Esophagus muscularis mucosa (tissue), 4 donors: Measurements from ENCODE around the gene PLOD2. TPM values are rescaled to one million over a fixed set of nuclear protein-coding genes. Genes with fewer than 3 reads are reported as not detected.
A peak's percentile ranks its signal among the peaks of the same experiment; 100 is the strongest.

Experiments used
- DNase-seq: peaks from one replicate; pipeline ENCODE4 v3.0.0-alpha.2; 2017; ENCODE audit errors: extremely low spot score
- H3K27ac ChIP-seq, 4 donors: fragments of 200-600 bp; sonication (generic); replicated peaks in 1 of 4; 1 replicate in 3 of 4; 2 replicates in 1 of 4; pipeline ENCODE4 v1.5.1; 2016 to 2019; ENCODE audit warnings: mild to moderate bottlenecking in 1 of 4
- H3K27me3 ChIP-seq, 4 donors: fragments of 200-600 bp; sonication (generic); one replicate each; pipeline versions ENCODE4 v1.5.1 to v1.6.0; 2016 to 2019
- H3K36me3 ChIP-seq, 4 donors: fragments of 200-600 bp; sonication (generic); one replicate each; pipeline ENCODE4 v1.5.1; 2016 to 2019
- H3K4me1 ChIP-seq, 4 donors: fragments of 200-600 bp; sonication (generic); one replicate each; pipeline ENCODE4 v1.5.1; 2016 to 2019
- H3K4me3 ChIP-seq, 4 donors: fragments of 200-600 bp; sonication (generic); 1 replicate in 2 of 4; 2 replicates in 2 of 4; pipeline ENCODE4 v1.5.1; 2016 to 2019; ENCODE audit warnings: mild to moderate bottlenecking in 4 of 4, moderate library complexity in 1 of 4
- H3K9me3 ChIP-seq, 4 donors: fragments of 200-600 bp; sonication (generic); 1 replicate in 3 of 4; 2 replicates in 1 of 4; pipeline ENCODE4 v1.5.1; 2016 to 2019
- EP300 ChIP-seq: sonication (generic); formaldehyde crosslinking; IDR thresholded peaks from one replicate; pipeline ENCODE4 v1.6.1; 2017; ENCODE audit warnings: antibody characterized with exemption
- POLR2A ChIP-seq: fragments of 450-650 bp; IDR thresholded peaks from one replicate; pipeline ENCODE4 v1.6.1; 2017; ENCODE audit warnings: antibody characterized with exemption, moderate library complexity, mild to moderate bottlenecking, low read depth
- POLR2AphosphoS5 ChIP-seq, 2 donors: sonication (generic); formaldehyde crosslinking; IDR thresholded peaks; one replicate each; pipeline ENCODE4 v1.6.1; 2017; ENCODE audit warnings: antibody characterized with exemption in 2 of 2
- whole genome bisulfite sequencing: methylation state at CpG from one replicate; pipeline ENCODE4 v1.1.5; 2018; 5-methylcytosine and 5-hydroxymethylcytosine counted together
- intact Hi-C: fragments of 100-400 bp; cut with DNase I; formaldehyde crosslinking; loops from one replicate; pipeline ENCODE4 v1.15.1; 2023
- total RNA-seq, 4 donors: library from RNA; depleted of rRNA; stranded (reverse); fragments of >200 nt; gene quantifications; one replicate each; pipeline versions ENCODE4 v1.1.0 to v1.2.1, GENCODE V29; 2016
- TF ChIP-seq, protein P1 (sequence below), 3 experiments: fragments of 200-600 bp in 2 of 3; fragments of 450-650 bp in 1 of 3; sonication (generic) in 2 of 3; IDR thresholded peaks; one replicate each; pipeline ENCODE4 v1.5.1; 2017 to 2019; ENCODE audit warnings: antibody characterized with exemption in 3 of 3, mild to moderate bottlenecking in 2 of 3, moderate library complexity in 1 of 3

The PLOD2 gene
- total RNA-seq, 4 donors from 2014 or later: 48.2 to 84.7 (median 54.9) TPM

DNA sequence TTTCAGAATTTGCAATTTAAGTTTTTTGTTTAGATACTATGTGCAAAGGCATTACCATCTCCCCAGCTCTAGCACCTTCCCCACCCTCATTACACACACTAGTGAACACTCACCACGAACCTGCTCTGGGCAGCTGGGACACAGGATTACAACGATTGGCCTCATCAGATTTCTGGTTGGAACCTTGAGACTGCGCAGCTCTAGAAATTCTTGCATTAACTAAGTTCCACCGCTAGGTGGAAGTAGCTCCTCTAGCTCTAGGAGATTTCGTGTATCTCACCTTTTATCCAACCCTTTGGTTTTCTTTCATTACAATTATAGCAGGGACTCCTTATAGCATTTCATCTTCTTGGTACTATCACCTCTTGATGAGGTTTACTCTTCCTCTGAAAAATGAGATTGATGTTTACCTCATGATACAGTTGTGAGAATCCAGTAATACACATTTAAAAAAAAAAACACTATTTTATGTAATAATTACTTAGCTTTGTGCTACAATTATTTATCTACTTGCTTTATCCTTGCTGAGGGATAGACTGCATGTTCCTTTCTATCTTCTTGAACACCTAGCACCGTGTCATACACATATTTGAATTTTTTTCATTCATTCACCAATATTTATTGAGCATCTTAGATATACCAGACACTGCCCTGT, 28.7 kb upstream of the PLOD2 start:
- intact Hi-C loops: loop anchor here (10.0 kb wide), 1 partner anchor 415 kb away; no protein-coding TSS in a partner anchor
- no peak for DNase-seq
- H3K27ac ChIP-seq: no peak overlapping the region
- no peak for TF ChIP-seq POLR2AphosphoS5 (IDR thresholded peaks at IDR 0.05)
- TF ChIP-seq, protein P1, sequence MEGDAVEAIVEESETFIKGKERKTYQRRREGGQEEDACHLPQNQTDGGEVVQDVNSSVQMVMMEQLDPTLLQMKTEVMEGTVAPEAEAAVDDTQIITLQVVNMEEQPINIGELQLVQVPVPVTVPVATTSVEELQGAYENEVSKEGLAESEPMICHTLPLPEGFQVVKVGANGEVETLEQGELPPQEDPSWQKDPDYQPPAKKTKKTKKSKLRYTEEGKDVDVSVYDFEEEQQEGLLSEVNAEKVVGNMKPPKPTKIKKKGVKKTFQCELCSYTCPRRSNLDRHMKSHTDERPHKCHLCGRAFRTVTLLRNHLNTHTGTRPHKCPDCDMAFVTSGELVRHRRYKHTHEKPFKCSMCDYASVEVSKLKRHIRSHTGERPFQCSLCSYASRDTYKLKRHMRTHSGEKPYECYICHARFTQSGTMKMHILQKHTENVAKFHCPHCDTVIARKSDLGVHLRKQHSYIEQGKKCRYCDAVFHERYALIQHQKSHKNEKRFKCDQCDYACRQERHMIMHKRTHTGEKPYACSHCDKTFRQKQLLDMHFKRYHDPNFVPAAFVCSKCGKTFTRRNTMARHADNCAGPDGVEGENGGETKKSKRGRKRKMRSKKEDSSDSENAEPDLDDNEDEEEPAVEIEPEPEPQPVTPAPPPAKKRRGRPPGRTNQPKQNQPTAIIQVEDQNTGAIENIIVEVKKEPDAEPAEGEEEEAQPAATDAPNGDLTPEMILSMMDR (IDR thresholded peaks at IDR 0.05): peak; percentile 67 to 78 (median 68)
- no peaks in the 10 kb centered on the region for H3K27me3 ChIP-seq
- H3K9me3 ChIP-seq: no peaks in the 10 kb centered on the region
- peaks cover 0 to 15% (median 14%) of the 10 kb centered on the region in 4 donors for H3K4me1 ChIP-seq
- H3K4me3 ChIP-seq: no peak overlapping the region
- 9% methylated on average over 6 of the region's 6 CpGs for WGBS
- H3K36me3 ChIP-seq: peaks cover 0 to 19% (median 9%) of the 10 kb centered on the region in 4 donors

DNA sequence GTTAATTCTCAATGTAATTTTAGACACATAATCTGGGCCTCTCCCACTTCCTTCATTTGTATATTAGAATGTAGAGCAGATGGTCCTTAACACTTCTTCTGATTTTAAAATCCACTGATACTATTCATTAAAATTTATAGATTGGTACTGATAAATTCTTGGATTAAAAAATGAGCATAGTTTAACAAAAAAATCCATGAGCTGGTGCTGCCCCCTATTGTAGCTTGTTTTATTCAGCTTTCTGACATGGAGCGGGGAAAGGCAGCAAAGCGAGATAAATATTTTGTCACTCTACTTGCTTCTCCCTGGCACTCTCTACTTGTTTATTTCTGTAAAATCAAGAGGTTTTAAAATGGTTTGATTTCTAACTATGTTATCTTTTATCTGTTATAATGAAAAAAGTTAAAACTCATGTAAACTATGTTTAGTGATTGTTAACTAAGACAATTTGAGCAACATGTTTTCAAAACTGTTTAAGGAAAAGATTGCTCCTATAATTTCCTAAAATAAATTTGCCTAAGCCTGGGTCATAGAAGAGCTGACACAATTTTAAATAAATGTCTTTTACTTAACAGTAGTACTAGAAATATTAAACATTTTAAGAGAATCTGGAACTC, 26.5 kb upstream of the PLOD2 start:
- H3K9me3 ChIP-seq: no peaks in the 10 kb centered on the region
- H3K4me3 ChIP-seq: no peak overlapping the region
- intact Hi-C loops: loop anchor here (1.0 to 10.0 kb wide), 2 partner anchors 123 to 413 kb away; no protein-coding TSS in a partner anchor
- H3K36me3 ChIP-seq: peaks cover 0 to 4% (median 2%) of the 10 kb centered on the region in 4 donors
- WGBS: 31% methylated on average over 2 of the region's 2 CpGs
- peaks cover 0 to 17% (median 15%) of the 10 kb centered on the region in 4 donors for H3K4me1 ChIP-seq
- TF ChIP-seq POLR2A: no peak
- TF ChIP-seq POLR2AphosphoS5 (IDR thresholded peaks at IDR 0.05): no peak
- TF ChIP-seq, protein P1 (IDR thresholded peaks at IDR 0.05): peak; percentile 59 to 63 (median 61)
- no peak for TF ChIP-seq EP300
- H3K27me3 ChIP-seq: no peaks in the 10 kb centered on the region
- no peak overlapping the region for H3K27ac ChIP-seq
- DNase-seq: no peak

DNA sequence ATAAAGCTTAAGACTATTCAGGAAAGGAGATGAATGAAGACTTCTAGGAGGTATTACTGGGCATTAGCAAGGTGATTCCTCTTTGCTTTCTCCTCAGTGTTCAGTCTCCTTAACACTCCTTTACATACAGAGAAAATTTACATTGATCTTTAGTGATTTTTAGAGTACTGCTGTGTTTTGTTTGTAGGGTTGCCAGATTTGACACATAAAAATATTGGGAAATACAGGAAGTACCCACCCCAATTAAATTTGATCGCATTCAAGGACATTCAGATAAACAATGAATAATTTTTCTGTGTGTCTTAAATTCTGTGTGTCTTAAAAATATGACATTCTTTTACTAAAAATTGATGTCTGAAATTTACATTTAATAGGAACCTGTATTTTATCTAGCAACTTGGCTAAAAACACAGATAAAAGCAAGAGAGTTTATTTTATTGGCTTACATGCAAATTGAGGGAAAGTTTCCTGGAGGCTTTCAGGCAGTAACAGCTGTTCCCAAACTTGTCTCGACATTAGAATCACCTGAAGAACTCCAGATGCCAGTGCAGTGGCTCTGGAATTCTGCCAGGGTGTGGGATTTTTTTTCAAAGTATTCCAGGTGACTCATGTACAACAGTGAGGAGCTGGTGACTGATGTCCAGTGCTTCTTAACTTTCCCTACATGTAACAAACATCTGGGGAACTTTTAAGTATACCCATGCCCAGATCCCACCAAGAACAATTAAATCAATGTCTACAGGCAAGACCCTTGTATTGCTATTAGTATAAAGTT, 23.4 kb upstream of the PLOD2 start:
- Histone ChIP-seq H3K36me3 (peaks cover 0 to 4% (median 0%) of the 10 kb centered on the region in 4 donors), H3K4me1 (peaks cover 0 to 10% (median 5%) of the 10 kb centered on the region in 4 donors), H3K27me3 (no peaks in the 10 kb centered on the region), H3K9me3 (no peaks in the 10 kb centered on the region), H3K27ac (no peak overlapping the region), H3K4me3 (no peak overlapping the region)
- no peak for DNase-seq
- intact Hi-C loops: loop anchor here (10.0 kb wide), 1 partner anchor 410 kb away; no protein-coding TSS in a partner anchor
- TF ChIP-seq POLR2AphosphoS5 (IDR thresholded peaks at IDR 0.05) (peak in 1 of 2 donors; percentile 30), POLR2A (no peak)
- WGBS: 51% methylated on average over 2 of the region's 2 CpGs

DNA sequence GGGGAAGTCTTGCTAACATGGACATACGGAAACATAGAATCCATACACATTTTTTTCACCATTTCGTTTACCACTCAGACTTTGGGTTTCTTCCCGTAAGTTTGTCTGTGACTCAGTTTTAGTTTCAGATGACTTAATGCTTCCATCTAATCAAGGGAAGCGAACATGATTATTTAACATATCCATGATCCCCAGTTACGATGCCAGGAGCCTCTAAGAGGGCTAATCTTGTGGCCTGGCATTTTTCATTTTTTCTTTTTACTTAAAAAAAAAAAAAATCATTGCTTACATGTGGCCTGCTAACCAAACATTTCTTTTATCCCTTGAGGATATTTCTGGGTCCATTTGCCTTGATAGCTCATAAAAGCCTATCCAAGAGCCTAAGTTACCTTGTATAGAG, 20.2 kb upstream of the PLOD2 start:
- Histone ChIP-seq H3K4me3 (no peak overlapping the region), H3K27ac (no peak overlapping the region), H3K9me3 (no peaks in the 10 kb centered on the region), H3K36me3 (peaks cover 0 to 4% (median 0%) of the 10 kb centered on the region in 4 donors), H3K27me3 (no peaks in the 10 kb centered on the region), H3K4me1 (peaks cover 0 to 10% (median 1%) of the 10 kb centered on the region in 4 donors)
- intact Hi-C loops: loop anchor here (10.0 kb wide), 1 partner anchor 406 kb away; no protein-coding TSS in a partner anchor
- 93% methylated on average over 5 of the region's 5 CpGs for WGBS
- TF ChIP-seq POLR2AphosphoS5 (IDR thresholded peaks at IDR 0.05) (no peak), POLR2A (no peak), EP300 (no peak)
- TF ChIP-seq, protein P1 (IDR thresholded peaks at IDR 0.05): no peak
- DNase-seq: no peak

DNA sequence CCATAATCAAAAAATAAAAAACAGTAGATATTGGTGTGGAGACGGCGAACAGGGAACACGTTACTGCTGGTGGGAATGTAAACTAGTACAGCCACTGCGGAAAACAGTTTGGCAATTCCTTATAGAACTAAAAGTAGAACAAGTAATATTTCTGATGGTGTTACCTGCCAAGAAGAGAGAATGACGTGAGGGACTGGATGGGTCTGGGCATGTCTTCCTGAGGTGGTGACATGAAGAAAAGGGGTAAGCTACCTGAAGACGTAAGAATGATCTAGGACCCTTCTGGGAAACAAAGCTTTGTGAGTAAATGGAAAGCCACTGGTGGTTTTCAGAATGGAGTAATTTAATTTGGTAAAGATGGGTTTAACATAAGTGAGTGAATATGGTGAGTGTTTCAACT, 19.4 kb upstream of the PLOD2 start:
- Histone ChIP-seq H3K36me3 (peaks cover 0 to 4% (median 0%) of the 10 kb centered on the region in 4 donors), H3K27me3 (no peaks in the 10 kb centered on the region), H3K27ac (no peak overlapping the region), H3K9me3 (no peaks in the 10 kb centered on the region), H3K4me1 (peaks cover 0 to 10% (median 1%) of the 10 kb centered on the region in 4 donors), H3K4me3 (no peak overlapping the region)
- no peak for DNase-seq
- TF ChIP-seq, protein P1 (IDR thresholded peaks at IDR 0.05): no peak
- TF ChIP-seq EP300 (no peak), POLR2A (no peak), POLR2AphosphoS5 (IDR thresholded peaks at IDR 0.05) (no peak)
- intact Hi-C loops: loop anchor here (10.0 kb wide), 1 partner anchor 406 kb away; no protein-coding TSS in a partner anchor
- 88% methylated on average over 6 of the region's 6 CpGs for WGBS
